GM18519 (cell line): ENCODE measurements around the gene COL26A1.

Experiments
- ATAC-seq: cut with Tn5 transposase; IDR thresholded peaks from one replicate; pipeline ENCODE4 v1.9.1; 2021; ENCODE audit warnings: mild to moderate bottlenecking, moderate library complexity; ENCODE audit not compliant: unreplicated experiment, low FRiP score

COL26A1 gene

GRCh38 chr7:101527844-101528667 is 165.4 kb downstream of the COL26A1 start:
- no peak for ATAC-seq

GRCh38 chr7:101529560-101529959 is 166.9 kb downstream of the COL26A1 start:
- no peak for ATAC-seq

DNA sequence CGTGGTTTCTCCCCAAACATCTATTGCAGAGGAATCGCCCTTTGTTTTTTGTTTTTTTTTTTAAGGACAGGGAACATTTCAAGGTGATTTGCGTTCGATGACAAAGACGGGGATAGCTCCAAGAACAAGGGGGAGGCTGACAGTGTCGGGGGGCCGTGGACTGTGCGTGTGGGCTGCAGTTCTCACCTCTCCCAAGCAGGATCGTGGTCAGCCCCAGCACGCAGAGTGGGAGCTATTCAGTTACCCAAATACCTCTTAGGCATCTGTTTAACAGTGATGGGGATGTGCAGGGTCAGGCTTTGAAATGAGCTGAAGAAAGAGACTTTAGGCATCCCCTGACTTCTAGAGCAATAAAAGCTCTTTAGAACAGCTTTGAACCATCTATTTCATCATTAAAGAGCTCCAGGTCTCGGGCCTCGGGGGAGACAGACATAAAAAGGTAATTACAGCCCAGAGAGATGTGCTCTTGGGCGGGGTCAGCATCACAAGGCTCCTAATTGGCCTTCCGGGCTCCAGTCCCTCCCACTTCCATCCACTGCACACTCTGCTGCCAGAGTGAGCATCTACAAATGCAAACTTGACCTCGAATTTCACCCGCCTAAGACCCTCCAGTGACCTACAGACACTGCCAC is 169.2 kb downstream of the COL26A1 start:
- ATAC-seq = no peak

- no peak for ATAC-seq
Observed at GRCh38 chr7:101532400-101533102, 169.9 kb downstream of the COL26A1 start.

DNA sequence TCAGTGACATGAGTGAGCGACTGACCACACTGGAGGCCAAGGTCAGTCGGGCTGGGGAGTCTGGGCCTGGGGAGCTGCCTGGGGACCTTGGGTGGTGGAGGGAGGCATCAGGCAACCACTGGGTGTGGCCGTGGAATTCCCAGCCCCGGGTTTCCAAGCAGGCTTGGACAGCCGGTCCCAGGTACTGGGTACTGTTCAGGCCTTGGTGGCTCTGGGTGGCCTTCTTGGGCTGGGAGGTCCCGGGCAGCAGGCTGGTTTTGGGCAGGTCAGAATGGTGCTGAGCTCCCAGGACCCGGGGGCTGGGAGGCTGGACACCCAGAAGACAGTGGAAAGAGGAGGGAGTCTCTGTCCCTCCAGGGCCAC is 170.4 kb downstream of the COL26A1 start:
- no peak for ATAC-seq

- ATAC-seq = no peak
Observed at GRCh38 chr7:101534015-101534803, 171.5 kb downstream of the COL26A1 start.

- no peak for ATAC-seq
Observed at GRCh38 chr7:101534873-101535272, 172.2 kb downstream of the COL26A1 start.

DNA sequence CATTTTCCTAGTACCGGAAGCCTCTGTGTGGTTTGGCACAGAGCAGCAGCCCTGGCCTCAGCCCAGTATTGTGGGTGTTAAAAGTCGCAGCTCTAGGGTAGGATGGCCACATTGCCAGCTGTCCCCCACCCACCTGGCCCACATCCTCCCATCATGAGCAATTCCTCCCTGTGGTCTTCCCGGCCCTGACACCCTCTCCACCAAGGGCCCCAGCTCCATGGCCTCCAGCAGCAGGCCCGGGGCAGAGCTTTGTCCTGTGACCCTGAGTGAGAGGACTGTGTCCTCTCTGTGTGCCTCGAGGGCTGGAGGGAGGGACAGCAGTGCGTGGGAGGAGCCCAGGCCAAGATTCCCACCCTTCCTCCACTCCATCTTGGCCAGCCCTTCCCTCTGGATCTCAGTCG is 172.7 kb downstream of the COL26A1 start:
- ATAC-seq = no peak

DNA sequence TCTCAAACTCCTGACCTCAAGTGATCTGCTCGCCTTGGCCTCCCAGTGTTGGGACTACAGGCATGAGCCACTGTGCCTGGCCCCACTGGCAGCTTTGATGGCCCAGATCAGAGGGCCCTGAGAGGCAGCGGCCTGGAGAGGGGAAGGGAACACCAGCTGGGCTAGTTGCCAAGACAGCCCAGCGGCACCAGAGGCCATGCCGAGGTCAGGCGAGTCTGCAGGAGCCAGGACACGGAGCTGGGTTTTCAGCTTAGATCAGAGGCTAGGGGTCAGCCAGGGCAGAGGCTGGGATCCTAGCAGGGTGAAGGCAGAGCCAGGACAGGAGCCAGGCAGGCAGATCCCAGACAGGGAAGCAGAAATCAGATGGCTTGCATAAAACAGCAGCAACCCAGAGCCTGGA is 173.6 kb downstream of the COL26A1 start:
- ATAC-seq = no peak

DNA sequence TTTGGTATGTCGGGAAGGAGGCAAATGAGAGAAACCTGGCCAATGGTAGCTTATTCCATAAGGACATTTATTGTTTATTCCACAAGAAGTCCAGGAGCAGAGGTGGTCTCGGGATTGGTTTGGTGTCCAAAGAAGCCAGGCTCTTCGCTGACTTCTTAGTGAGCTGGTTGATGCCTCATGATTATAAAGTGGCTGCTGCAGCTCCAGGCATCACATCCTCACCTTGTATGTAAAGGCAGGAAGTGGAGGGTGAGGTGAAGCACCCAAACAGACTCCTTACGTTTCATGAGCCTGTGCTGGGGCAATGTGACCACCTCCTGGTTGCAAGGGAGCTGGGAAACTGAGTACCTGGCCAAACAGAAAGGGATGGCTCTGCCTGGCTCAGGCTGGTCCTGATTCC is 174.0 kb downstream of the COL26A1 start:
- no peak for ATAC-seq

- ATAC-seq = no peak
Observed at GRCh38 chr7:101537205-101537604, 174.5 kb downstream of the COL26A1 start.

GRCh38 chr7:101537935-101538595 is 175.4 kb downstream of the COL26A1 start:
- ATAC-seq = no peak

DNA sequence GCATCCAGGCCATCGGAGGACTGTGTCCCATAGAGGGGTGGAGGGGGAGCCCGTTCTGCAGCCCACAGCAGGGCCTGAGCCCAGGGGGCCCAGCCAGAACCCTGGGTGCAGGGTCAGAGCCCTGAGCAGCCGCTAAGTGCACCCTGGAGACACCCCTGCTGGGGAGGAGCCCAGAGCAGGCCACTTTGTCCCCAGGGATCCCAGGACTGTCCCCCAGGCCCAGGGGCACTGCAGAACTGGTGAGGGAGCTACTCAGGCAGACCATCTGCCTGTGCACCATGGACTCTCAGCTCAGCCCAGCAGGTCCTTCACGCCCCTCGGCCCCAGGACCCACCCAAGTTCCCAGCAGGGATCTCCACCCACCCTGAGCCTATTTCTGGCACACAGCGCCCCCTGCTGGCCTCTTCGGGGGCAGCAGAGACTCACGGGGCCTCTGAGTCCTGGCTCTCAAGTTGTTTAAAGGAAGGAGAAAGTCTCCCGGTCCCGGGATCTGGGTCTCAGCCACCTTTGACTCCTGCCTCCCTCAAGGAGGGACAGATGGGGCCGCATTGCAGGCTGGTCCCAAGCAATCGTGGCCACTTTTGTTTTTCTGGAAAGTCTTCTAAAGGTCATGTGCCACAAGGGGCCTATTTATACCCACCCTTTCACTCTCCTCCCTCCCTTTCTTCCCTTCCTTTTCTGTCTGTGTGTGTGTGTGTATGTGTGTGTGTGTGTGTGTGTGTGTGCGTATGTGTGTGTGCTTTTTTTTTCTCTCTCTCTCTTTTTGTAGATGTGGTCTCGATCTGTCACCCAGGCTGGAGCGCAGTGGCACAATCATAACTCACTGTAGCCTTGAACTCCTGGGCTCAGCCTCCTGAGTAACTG is 176.2 kb downstream of the COL26A1 start:
- ATAC-seq = no peak

DNA sequence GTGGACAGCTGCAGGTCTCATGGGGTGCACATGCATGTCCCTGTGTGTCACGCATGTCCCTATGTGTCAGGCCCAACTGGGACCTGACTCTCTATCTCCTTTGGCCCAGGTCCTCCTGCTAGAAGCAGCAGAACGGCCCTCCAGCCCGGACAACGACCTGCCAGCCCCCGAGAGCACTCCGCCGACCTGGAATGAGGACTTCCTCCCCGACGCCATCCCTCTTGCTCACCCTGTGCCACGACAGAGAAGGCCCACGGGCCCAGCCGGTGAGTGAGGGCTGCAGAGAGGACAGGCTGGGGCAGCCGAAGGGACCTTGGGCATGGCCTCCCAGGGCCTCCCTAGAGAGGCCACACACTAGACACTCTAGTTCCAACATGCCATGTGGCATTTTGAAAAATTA is 177.1 kb downstream of the COL26A1 start:
- ATAC-seq = no peak

- no peak for ATAC-seq
Observed at GRCh38 chr7:101542527-101543241, 180.0 kb downstream of the COL26A1 start.

- ATAC-seq = no peak
Observed at GRCh38 chr7:101543242-101543766, 180.6 kb downstream of the COL26A1 start.

GRCh38 chr7:101543846-101544245 is 181.2 kb downstream of the COL26A1 start:
- ATAC-seq = no peak

DNA sequence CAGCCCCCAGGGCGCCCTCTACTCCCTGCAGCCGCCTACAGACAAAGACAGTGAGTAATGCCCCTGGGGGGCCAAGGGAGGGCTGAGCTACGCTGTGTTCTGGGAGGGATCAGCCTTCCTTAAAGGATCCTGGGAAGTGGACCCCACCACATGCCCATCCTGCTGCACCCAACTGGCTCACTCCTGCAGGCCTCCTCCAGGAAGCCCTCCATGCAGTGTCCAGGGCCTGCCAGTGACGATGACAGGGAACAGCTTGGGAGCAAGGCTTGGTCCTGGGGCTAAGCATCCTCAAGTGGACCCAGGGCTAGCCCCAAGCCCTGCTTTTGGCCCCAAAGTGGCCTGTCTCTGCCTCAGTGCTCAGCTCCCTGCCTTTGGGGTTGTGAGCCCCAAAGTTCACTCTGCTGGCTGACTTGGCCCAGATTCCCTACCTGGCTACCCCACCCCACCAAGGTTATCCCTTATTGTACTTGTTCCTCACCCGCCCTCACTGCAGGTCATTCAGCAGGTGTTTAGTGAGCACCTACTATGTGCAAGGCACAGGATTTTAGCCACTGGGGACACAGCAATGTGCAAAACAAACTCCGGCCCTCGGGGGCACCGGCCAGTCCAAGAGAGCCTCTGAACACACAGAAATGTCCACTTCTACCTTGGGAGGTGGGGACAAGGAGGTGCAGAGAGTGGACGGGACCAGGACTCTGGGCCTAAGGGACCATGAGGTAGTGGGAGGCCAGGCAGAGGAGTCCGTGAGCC is 182.9 kb downstream of the COL26A1 start:
- ATAC-seq = no peak
